ENCODE measurements around the gene ZIC5.

GRCh38 chr13:99978799-99979452, 7.4 kb upstream of the ZIC5 start:
- TF ChIP-seq CTCF (IDR thresholded peaks at IDR 0.05; ENCODE audit: insufficient read depth, low read depth, low read length) (no peak), EZH2 (IDR thresholded peaks at IDR 0.05; ENCODE audit: insufficient read depth, low read length) (peak; percentile 7)
